GM12801 (cell line): ENCODE data around the gene QARS1.

Experiments used
- CTCF ChIP-seq: IDR thresholded peaks from one replicate; pipeline ENCODE4 v1.5.1; 2011; ENCODE audit warnings: control low read depth; ENCODE audit not compliant: insufficient read length; ENCODE audit errors: extremely low read depth

QARS1 gene

DNA sequence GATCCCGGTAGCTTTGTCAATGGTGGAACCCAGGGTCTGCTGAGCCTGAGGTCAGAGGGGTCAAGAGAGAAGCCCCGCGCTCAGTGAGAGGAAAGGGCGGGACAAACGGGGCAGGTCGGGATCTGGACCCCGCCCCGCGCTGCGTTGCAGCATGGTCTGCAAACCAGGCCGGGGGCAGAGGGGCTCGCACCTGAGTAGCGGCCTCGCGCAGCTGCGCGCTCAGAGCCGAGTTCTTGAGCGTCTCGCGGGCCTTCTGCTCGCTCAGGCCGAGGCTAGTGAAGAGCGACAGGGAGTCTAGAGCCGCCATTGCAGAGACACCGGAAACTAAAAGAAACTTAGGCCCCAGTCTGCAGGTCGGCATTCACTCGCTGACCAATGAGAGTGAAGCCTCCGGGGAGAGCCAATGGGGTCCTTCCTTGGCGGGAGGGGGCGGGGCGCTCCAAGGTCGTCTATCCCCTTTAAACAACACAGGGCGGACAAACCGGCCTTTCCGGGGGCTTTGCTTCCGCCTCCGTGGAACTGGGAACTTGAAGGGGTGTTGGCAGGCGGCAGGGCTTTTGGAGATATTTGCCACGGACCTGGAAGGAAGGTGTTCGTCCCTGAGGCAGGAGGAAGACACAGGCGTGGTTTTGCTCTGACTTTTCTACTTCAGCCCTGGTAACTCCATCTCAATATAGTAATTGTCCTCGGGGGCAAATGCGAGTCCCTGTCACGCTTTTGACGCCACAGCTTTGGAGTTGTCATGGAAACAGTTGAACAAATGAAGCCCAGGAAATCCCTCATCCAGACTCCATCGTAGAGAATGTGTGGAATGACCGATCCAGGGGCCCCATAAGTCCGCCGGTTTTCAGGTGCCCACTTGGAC, at the start of gene QARS1:
Gene QARS1, minus strand, starts transcription at position 331 of the 865 bp plus-strand sequence. Its CDS starts 24 bp downstream, at position 307.
- TF ChIP-seq CTCF: no peak

DNA sequence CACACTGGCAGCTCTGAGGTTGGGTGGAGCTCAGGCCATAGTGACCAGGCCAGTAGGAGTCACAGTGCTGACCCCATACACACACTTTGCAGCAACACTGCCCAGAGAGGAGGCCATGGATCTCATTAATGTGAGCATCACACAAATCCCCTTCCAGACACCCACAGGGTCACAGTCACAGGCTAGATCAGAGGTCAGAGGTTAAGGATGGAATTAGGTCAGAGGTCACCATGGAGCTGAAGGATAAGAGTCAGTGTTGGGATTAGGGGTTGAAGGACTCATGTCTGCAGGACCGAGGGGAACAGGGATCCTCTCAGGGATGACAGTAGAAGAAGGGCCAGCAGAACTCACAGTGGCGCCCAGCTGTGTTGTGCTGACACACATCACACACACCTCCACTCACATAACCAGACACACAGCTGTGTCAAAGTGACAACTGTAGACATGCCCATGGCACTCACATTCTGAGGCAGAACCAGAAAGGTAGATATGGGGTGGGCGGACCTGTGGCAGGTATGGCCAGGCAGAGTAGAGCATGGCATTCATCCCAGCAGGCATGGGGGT, 48.9 kb upstream of the QARS1 start:
- TF ChIP-seq CTCF: no peak

DNA sequence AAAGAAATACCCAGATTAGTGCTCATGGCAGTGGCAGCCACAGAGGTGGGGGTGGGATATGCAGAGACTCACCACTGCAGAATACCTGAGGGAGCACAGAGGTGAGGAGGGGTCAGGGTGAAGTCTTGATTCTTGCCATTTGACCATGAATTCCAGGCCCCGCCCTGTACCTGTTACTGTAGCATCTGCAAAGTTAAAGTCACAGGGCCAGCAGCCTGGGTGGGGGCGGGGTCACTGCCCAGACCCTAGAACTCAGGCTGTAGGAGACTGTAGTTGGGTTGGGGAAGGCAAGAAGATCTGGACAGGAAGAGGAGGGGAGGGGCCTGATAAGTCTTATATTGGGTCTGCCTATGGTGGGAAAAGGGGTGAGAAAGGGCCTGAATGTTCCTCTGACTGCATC, 47.1 kb upstream of the QARS1 start:
- no peak for TF ChIP-seq CTCF

- no peak for TF ChIP-seq CTCF
Measured at GRCh38 chr3:49148159-49148558, 43.6 kb upstream of the QARS1 start.

DNA sequence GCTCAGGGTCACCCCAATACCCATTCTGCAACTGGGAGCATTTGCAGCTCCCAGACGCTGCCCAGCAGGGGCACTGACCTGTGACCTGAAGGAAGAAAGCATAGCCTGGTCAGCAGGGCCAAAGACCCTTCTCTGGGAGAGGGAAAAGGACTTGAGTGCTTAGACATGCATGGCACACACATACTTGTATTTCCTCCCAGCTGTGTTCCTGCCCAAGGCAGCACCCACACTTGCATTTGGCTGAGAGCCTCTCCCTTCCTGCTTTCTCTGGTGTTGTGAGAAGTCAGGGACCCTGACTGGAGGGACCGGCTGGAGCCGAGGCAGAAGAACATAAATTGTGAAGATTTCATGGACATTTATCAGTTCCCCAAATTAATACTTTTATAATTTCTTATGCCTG, 35.5 kb upstream of the QARS1 start:
- TF ChIP-seq CTCF: no peak

GRCh38 chr3:49135499-49135898, 30.9 kb upstream of the QARS1 start:
- no peak for TF ChIP-seq CTCF

DNA sequence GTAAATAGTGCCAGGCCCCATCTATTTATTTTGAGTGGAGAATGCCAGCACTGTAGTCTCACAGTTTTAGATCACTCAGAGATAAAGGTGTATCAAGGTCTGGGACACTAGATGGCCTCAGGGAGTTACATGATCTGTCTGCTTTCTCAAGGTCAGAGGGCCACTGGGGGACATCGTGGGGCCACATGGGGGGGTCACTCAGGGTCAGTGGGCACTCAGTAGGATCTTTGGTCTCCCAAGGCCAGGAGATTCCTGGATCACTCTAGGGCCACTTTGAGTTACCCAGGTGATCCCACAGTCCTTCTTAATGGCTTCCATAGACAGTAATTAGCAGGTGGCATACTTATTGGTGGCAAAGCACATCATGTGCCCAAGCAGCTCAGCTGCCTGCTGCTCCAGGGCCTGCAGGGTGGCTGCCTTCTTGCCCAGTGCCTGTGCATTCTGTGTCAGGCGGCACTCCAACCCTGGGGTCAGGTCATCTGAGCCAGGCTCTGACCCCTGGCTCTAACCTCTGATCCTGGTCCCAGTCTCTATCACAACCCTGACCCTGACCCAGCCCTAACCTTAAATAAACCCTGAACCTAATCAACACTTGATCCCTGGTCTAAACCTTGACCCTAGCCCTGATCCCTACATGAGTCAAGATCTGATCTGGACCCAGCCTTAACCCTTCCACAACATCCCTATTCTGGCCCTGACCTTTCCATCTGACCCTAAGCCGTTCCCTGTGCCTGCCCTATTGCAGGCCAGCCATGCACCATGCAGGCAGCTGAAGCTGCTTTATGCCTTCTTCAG, 30.1 kb upstream of the QARS1 start:
- no peak for TF ChIP-seq CTCF
